Activated effector memory CD4-positive, alpha-beta T cell treated with Interleukin-2 at 50 U/mL for 16 hours (primary cell): Measurements from ENCODE around the gene AMOTL2.

ENCODE experiments used
- DNase-seq: peaks from one replicate; pipeline ENCODE4 v3.0.0-alpha.2; 2020

Gene AMOTL2

DNA sequence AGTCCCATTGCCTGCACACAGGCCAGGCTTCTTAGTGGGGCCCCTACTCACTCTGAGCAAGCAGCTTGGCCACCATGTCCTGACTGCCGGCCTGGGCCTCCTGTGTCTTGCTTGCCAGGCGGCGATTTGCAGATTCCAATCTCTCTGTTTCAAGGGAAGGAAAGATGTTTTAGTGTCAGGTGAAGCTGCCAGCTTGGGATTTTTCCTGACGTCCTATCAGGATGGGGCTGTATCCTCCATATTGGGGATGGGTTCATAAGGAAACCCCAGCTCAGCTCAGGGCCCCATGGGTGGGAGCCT lies 8.5 kb downstream of the AMOTL2 start:
- DNase-seq = no peak

DNA sequence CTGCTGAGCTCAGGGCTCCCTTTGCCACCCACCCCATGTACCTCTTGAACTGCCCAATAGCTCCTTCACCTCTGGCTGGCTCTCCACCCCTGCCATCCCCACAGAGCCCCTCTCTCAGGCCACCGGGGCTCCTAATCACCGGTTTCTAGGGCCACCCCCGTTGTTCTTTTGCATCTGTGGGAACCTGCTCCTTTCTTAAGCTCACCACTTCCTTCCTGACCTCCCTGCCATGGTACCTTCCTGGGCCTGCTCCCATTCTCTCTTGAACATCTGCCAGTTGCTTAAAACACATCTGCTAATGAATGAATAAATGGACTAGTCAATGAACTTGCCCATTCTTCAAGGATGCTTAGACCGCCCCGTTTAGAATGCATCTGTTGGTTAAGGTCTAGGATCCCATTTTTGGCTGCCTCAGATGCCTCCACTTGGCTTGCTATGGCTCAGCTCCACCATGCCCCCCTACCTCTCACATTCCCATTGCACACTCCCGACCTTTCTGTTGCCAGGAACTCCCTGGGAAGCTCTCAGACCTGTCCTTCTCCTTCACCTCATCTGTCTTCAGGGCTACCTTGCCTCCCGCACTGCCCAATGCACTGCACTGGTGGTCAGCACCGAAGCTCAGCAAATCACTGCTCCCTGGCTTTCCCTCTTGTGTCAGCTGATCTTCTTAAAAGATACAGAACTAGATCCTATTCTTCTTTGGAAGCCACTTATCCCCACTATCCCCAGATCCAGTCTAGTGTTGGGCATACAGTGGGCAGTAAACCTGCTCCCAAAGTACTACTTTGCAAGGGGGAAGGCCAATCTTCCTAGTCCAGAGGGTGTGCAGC lies 9.1 kb downstream of the AMOTL2 start:
- no peak for DNase-seq

DNA sequence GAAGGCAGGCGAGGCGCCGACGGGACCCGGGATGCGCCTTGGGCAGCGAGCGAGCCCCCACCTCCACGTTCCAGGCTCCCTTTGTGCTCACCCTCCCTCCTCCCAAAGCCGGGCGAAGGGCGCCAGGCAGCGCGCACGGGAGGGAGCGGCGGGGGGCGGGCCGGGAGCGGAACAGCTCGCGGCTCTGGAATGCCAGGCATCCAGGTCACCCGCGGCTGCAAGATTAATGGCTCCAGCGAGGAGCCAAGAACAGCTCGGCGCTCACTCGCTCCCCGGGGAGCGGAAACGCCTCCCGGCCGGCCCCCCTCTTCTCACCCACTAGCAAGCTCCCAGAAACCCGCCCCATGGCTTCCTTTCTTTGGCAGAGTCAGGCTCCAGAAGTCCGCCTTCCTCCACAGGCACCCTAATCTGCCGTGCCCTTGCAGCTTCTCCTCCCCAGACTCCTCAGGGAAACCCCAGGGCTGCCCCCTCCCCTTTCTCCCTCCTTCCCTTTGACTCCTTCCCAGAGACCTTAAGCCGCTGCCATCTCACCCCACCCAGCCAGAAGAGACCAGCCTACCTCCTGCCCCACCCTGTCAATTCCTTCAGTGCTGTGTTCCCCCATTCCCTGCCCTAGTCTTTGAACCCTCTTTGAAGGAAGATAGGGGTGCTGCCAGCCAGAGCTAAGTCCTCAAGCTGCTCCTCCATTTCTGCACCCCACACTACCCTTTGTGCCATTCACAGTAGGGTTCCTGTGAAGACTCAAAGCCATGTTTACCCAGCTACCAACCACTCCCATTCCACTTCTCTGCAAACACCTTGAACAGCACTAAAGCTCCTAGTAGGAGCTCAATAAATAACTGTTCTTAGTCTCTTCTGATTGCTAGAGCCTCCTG lies 9.9 kb downstream of the AMOTL2 start:
- DNase-seq = no peak

DNA sequence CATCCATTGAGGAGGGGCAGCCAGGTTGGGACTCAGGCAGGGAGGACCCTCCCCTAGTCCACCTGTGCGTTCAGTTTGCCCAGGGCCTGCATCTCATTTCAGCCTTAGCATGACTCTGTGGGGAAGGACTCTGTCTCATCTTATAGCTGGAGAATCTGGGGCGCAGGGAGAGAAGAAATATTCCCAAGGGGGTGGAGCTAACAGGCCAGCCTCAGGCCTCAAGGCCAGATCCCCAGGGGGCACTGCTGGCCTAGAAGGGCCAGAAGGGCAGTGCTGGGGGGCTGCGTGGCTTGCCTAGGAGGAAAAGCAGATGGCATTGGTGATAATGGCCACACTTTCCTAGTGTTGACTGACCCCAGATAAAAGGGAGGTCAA lies 10.9 kb downstream of the AMOTL2 start:
- DNase-seq = no peak

DNA sequence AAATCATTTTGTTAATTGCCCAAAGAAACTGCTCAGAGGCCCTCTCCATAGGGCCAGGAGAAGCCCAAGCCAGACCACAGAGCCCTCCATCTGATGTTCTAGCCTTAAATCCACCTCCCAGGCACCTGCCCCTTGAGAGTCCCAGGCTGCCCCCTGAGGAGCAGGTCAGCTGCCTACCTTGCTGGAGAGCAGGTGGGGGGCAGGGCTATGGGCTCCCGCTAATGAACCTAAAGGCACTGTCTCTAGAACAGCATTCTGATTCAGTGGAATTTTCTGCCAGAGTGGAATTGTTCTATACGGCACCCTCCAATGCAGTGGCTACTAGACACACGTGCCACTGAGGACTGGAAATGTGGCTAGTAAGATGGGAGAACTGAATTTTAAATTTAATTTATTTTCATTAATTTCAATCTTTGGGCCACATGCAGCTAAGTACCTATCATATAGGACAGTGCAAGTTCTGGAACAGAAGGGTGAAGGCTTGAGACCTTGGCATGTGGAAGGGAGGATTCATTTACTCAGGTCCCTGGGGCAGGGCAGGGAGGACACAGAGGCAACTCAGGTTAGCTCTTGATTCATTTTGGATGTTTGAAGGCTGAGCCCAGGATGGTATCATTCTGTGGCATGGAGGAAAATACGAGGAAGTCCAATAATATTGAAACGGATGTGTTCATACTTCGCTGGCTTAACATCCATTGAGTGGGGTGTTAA lies 11.4 kb downstream of the AMOTL2 start:
- no peak for DNase-seq

DNA sequence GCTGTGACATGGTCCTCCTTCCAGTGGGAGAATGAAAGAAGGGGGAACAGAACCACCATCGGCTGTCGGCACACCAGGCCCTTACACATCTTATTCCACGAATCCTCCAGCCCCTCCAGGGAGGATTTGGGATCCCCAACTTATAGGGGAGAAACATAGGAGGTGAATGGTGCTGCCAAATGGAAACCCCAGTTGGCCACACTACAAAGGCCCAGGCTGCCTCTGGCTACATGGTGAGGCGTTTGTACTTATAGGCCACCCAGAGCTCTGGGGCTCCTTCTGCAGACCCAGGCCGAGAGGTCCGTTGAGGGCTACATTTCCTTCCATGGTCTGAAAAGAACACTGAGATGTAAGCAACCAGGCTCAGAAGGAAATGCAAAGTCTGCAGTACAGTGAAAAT lies 12.0 kb downstream of the AMOTL2 start:
- no peak for DNase-seq

DNA sequence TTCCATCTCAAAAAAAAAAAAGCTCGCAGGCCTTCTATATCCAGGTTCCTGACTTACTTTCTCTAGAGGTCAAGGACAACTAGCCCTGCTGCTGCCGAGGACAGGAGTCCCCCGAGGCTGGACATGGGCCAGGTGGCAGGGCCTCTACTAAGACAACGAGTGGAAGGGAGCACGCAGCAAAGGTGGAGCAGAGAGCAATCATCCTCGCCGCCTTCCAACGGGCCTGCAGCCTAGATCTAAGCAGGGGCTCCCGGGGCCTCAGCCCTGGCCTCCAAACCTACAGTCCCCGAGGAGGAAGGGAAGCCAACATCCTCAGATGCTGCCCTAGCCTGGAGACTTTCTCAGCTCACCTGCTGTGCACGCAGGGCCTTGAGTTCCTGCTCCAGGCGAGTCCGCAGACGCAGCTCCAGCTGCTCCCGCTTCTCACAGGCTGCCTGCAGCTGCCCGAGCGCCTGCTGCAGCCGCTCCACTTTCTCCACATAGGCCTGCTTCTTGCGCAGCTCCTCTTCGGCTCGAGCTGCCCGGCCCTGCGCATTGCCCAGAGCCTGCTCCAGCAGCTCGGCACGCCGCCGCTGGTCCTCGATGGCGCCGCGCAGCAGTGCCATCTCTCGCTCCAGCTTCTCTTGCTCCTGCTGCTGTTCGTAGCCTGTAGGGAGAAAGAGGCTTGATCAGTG lies 12.9 kb downstream of the AMOTL2 start:
- no peak for DNase-seq

DNA sequence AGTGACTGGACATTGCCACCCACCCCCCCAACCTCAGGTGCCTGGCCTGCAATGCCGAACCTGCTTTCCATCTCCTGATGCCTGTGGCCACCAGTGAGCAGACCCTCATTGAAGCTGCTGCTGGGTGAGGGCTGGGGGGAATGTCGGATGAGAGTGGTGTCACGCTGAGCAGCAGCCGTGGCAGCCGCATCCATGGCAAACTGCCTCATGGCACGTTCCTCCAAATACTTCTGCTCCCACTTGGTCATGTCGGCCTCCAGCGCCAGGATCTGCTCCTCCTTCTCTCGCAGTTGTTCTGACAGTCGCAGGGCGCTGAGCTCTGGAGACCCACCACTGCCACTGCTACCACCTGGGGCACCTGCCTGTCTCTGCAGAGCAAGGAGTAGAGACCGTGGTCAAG lies 14.2 kb downstream of the AMOTL2 start:
- DNase-seq = no peak

DNA sequence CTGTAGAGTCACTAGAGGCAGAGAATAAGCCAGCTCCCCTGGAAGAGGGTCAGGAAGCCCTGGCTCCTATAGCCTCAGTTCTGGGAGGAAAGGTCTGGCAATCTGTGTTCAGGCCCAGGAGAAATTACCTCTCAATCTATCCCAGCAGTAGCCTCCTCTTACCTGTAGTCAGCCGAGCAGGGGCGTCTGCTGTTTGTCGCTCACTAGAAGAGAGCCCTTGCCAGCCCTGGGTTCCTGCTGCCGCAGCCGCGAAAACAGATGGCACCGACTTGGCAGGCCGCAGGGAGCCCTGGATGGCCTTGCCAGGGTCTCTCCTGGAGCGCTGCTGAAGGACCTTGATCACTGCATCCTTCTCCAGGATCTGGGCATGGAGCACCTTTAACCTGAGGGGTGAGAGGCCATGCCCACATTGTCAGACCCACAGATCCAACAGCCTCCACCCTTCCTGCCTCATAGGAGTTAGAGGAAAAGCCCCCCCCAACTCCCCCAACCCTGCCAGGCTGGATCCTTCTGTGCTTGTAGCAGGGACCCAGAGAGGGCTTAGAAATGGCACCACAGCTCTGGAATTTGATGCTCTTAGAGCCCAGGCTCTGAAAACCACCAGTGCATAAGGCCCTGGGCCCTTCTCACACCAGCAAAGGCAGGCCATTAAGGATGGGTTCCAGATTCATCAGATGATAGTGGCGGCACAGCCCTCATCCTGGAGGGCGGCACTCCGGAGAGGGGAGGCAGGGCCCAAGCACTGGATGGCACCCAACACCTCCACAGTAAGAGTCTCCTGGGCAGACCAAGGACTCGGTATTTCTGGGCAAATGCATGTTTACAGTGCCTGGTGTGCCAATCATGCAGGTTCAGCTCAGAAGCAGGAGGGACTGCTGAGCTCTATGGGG lies 14.9 kb downstream of the AMOTL2 start:
- no peak for DNase-seq

DNA sequence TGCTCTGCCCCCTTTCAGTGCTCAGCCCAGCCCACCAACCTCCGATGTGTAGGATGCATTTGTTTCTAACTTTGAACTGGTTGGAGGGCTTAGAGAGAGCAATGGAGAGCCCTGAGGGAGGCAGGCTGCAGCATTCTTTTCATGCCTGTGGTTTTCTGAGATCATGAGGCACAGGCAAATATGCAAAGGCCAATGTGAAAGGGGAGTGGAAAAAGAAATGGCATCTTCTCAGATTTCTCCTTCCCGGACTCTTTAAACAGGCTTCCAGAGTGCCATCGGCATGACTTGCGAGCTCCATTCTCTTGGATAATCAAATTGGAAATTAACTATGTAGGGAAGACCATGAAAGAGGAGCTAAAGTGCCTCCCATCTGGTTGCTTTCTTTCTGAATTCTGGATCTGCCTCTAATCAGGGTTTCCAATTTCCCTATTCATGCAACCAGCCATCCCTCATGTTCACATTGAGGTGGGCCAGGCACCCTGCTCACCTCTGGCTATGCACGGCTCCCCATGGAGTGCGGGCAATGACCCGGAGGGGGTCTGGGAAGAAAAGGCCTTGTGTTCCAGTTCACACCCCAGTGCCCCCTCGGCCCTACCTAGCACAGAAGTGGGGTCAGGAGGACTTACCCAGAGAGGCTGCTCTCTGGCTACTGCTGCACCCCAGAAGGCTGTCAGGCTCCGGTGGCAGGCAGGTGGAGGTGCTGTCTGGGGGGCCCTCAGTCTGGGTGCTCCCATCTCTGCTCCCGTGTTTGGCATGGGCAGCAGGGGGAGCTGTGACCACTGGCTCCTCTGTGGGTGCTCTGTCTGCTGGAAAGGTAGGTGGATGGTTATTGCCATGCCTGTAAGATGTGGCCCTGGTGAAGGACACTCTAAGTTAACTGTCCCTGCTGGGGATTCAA lies 16.1 kb downstream of the AMOTL2 start:
- DNase-seq = no peak

DNA sequence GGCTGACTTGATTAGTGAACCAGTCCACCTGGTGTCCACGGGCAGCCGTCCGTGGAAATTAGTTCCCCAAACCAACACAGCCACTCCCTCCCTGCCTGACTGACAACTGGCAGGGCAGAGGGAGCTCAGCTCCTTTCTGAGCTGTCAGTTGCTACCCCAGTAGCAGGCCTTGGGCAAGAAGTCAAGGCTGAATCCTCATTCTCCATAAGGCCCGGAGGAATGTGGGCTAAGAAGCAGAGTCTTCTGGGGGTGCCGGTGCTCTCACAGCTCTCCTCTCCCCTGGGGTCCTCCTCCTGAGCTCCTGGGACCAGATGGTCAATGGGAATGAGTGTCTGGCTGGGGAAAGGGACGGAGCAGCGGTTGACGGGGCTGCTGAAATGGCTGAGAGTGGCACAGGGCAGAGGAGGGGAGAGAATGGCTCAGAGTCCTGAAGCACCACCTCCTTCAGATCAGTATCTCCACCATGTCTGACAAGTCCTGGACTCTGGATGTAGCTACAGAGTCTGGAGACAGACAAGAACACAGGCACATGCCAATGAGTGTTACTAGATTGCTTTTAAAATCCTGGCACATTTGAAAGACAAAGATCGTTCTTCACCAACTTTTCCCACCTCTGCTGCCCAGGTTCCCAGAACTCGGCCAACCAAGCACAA lies 16.9 kb downstream of the AMOTL2 start:
- no peak for DNase-seq

DNA sequence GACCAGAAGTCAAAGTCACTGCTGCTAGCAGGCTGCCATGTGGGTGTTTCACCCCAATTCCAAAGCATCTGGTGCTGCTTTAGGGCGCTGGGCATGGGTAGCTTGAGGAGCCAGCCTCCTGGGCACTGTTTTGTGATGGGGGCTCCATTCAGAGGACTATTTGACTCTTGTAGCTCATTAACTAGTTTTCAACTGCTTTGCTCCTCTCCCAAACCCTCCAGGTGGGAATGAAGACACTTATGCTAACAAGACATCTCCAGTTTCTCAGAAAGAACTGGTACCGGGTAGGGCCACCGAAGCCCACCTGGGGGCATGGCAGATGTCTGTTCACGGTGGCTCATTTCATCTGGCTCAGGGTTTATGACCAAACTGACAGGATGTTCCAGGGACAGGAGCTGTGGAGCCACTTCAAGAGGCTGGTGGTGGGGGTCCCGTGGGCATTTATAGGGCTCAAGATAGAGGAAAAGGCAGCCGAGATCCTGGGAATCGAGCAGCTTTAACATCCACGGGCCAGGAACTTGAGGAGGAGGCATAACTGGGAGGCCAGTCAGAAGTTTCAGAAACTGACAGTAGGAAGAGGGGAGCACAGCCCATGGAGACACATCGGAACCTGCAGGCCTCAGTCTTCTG lies 17.7 kb downstream of the AMOTL2 start:
- no peak for DNase-seq

DNA sequence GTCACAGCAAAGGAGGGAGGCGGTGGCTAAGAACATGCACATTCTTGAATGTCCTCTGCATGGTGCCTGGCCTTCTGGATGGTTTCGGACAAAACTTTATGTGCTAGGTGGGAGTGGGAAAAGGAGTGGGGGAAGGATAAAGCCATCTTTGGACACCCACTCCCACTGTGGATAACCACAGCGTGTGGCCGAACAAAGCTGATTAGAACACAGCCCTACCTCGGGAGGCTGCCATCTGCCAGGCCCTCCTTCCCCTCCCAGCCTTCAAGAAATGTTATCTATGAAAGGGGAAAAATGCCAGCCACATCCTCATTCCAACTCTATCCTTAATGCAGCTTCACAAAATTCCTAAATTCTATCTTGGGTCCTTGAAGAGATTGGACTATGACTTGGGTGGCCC lies 18.8 kb downstream of the AMOTL2 start:
- DNase-seq = no peak

DNA sequence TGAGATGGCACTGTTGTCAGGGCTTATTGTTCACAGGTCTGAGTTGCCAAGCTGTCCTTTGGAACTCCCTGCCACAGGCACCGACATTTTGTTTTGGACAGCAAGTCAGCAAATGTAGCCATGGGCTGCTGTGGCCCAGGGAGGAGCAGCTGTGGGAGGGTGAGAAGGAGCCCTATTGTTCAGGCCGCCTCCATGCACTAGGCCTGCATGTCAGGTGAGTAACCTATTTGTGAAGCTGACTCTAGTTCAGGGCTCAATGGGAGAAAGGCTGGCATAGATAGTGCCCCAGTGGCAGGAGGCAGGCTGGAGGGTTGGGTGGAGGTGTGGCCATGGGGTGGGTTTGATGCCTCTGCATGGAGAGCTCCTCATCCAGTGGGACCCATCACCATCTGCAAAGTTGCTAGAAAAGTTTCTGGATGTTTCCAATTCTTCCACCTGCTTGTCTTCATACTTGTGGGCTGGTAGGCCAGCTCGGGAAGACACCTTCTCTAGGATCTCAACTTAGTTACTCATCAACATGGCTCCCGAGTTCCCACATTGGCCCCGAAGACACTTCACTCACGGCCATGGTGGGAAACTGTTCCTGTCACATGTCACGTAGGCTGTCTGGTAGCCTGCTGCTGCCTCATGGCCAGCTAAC lies 19.5 kb downstream of the AMOTL2 start:
- DNase-seq = no peak

DNA sequence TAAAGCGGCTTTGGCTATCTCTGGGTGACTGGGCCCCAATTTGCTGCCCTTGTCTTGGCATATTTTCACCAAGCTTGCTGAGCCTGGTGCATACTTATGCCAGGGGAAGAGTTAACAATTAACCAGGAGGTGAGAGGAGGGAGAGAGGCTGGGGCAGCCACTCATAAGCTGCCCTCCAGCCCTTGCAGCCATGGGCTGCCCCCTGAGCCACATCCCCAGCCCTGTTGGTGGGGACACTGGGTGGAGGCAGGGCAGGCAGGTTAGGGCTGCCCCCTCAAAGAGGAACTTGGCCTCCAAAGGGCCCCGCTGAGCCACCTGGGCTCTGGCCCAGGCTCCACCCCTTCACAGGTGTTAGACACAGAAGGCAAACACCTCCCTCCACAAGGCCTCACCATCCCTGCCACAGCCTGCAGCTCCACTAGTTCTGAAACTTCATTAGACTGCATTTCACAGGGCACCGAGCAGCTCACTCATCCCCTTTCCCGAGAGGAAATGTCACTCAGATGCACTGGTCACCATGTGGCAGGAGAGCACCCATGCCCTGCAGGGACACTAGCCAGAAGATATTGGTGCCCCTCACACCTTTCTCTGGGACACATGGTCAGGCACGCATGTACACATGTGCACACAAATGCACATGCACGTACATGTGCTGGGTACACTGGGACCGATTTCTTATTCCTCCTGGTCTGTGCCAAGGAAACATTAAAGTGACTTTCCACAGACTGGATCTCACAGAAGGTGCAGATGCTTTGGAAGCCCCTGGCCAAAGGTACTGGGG lies 20.2 kb downstream of the AMOTL2 start:
- DNase-seq = no peak

DNA sequence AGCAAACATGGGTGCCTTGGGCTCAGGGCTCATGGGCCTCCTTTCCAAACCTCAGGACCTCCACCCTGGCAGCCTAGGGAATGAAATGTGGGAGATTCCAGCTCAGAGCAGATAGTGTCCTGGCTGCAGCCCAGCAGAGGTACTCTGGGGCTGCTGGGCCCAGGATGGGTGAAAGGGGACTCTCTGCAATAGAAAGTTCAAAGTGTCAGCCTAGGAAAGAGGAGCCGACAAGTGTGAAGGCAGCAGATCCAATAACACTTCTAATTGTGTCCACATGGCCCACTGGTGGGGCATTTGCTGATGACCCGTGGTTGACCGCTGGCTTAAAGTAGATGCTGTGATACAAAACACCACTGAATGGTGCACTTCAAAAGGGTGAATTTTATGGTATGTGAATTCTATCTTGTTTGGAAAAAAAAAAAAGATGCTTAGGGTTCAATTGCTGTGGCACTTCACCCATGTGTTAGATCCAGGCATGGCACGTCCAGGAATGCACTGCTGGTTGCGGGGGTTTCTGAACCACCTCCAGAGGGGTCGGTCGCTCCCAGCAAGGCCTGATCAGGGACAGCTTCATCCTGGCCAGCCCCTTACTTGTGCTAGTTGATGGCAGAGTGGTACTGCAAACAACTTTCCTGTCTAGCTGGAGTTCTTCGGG lies 20.9 kb downstream of the AMOTL2 start:
- no peak for DNase-seq

DNA sequence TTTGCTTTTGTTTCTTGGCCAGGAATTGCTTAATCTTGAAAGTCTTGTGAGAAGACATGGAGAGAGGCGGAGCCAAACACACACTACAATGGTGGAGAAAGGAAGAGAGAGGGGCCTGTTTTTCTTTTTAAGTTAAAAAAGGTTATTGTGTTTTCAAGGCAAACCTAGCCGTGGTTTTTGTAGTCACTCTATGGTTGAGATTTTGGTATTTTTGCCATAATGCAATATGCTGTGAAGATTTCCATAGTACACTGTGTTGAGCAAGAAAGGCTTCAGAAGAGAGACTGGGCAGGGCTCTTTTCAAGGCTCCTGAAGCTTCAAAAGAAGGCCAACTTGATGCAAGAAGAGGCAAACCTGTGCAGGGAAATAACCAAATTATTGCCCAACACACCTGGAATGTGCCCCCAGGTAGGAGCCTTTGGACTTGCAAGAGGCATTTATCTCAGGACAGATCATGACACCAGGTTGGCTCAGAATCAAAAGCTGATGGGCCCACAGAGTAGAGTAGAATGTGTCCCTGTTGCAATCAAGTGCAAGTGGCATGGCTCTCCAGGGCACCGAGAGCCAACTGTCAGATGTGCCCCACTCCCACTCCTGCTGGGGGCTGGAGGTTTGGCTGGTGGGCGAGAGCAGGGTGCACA lies 22.1 kb downstream of the AMOTL2 start:
- no peak for DNase-seq

DNA sequence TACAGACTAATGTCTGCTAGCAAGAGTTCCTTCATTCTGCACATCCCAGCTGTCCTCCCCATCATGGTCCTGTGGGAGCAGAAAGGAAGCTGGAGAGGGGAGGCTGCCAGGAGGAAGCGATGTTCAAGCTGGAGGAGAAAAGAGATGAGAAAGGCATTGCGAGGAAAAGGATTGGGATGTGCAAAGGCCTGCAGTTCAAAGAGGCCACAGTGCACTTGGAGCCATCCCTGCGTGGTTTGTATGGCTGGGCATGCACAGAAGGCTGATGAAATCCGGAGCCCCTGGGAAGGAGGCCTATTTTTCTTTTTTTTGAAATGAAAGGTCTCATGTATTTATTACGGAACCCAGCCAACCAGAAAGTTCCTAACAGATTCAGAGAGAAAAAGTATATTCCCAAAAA lies 22.8 kb downstream of the AMOTL2 start:
- no peak for DNase-seq
